BLaER1 (cell line): ENCODE data around the gene GIT2.

ENCODE experiments used
- H3K27ac ChIP-seq: shearing (Covaris generic); formaldehyde crosslinking; 2 replicates; pipeline ENCODE4 v1.8.1; 2022
- H3K27me3 ChIP-seq: shearing (Covaris generic); formaldehyde crosslinking; 2 replicates; pipeline ENCODE4 v1.8.1; 2022
- H3K36me3 ChIP-seq: shearing (Covaris generic); formaldehyde crosslinking; 2 replicates; pipeline ENCODE4 v1.8.1; 2022
- H3K4me1 ChIP-seq: shearing (Covaris generic); formaldehyde crosslinking; 2 replicates; pipeline ENCODE4 v1.8.1; 2022
- H3K4me2 ChIP-seq: shearing (Covaris generic); formaldehyde crosslinking; 2 replicates; pipeline ENCODE4 v1.8.1; 2022
- H3K4me3 ChIP-seq: shearing (Covaris generic); formaldehyde crosslinking; 2 replicates; pipeline ENCODE4 v1.8.1; 2022
- H3K9ac ChIP-seq: shearing (Covaris generic); formaldehyde crosslinking; 2 replicates; pipeline ENCODE4 v1.8.1; 2022
- H3K9me3 ChIP-seq: shearing (Covaris generic); formaldehyde crosslinking; 2 replicates; pipeline ENCODE4 v1.8.1; 2022
- H4K20me1 ChIP-seq: shearing (Covaris generic); formaldehyde crosslinking; 2 replicates; pipeline ENCODE4 v1.8.1; 2022
- Cebpa-rat ChIP-seq: shearing (Covaris generic); IDR thresholded peaks from 2 replicates; pipeline ENCODE4 v1.8.1; 2022

The GIT2 gene

DNA sequence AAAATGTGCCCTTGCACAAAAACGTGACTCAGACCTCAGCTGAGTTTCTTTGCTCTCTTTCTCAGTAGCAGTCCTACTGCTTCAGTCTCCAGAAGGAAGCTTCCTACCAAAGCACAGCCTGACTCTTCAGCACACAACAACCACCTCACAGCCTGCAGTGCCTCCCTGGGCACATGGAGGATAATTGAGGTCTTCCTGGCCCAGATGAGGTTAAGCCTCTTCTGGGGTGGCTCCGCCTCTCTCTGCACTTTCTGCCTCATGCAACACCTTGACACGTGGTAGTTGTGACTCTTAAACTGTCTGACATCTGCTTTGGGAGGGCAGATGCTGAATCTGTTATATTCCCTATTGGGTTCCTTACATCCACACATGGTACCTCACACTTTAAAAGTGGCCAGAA is 33.8 kb downstream of the GIT2 start:
- no peaks in the 10 kb centered on the region for H3K4me1 ChIP-seq
- no peaks in the 10 kb centered on the region for H3K9me3 ChIP-seq
- no peak overlapping the region for H3K9ac ChIP-seq
- no peaks in the 10 kb centered on the region for H3K27me3 ChIP-seq
- peaks cover 12% of the 10 kb centered on the region; the same call in 1 of the 2 replicates for H4K20me1 ChIP-seq
- no peak overlapping the region for H3K27ac ChIP-seq
- TF ChIP-seq Cebpa-rat: no peak
- H3K4me2 ChIP-seq: no peak overlapping the region
- peaks cover 98% of the 10 kb centered on the region for H3K36me3 ChIP-seq
- no peak overlapping the region for H3K4me3 ChIP-seq

DNA sequence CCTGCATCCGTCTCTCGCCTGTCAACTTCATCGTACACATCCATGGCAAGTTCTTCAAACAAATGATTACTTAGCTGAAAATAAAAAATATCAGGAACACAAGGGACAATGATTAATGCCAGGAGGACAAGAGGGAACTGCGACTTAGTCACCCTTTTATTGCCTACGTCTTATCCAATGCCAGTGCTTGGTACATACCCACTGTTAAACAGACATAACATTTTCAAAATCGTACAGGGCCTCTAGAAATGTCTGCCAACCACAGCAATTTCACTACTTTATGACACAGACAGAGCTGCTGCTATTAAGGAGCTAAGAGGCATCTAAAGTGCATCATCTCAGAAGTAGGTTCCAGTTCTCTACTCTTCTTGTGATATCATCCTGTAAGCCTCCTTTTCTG is 34.6 kb downstream of the GIT2 start:
- Histone ChIP-seq H3K4me3 (no peak overlapping the region), H3K4me2 (no peak overlapping the region), H3K4me1 (no peaks in the 10 kb centered on the region), H3K27ac (no peak overlapping the region), H3K9me3 (no peaks in the 10 kb centered on the region), H4K20me1 (peaks cover 12% of the 10 kb centered on the region; the same call in 1 of the 2 replicates), H3K36me3 (peaks cover 98% of the 10 kb centered on the region), H3K9ac (no peak overlapping the region), H3K27me3 (no peaks in the 10 kb centered on the region)
- no peak for TF ChIP-seq Cebpa-rat

DNA sequence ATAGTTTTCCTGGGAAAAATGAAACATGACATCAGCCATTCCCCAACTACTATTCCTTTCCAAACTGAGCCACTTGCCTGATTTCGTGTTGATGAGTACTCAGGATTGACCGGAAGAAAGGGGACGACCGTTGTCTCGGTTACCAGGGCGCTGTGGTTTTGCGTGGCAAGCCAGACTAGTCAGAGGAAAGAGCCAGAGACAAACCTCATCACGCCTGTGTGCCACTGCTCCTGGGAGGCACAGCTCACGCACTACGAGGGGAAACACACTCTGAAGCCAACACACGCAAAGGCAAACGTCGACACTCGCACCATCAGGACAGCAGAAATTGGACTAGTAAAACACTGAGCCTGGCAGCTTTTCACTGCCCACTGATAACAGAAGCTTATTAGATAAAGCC is 35.0 kb downstream of the GIT2 start:
- peaks cover 98% of the 10 kb centered on the region for H3K36me3 ChIP-seq
- no peaks in the 10 kb centered on the region for H3K27me3 ChIP-seq

DNA sequence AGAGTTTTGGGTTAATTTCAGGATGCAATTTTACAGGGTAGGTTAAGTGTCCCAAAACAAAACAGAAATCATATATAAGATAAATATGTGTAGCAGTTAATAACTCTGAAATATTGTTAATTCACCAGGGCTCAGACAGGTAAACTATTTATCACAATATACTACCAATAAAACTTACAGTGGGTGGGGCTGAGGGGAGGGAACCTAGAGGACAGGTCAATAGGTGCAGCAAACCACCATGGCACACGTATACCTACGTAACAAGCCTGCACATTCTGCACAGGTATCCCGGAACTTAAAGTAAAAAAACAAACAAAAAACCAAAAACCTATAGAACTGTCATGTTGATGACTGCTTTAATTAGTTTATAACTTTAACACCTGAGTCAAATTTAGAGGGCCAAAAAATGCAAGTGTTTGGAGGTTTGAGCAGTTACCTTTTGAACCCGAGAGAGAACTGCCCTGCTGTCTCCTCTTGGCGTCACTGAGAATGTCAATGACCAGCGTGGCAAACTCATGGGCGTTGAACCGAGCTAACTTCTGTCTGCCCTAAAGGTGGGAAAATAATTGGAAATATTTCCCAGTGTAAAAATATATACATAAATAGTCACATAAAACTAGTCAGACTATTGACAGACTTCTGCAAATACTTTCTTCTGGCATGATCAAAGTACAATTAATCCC is 36.6 kb downstream of the GIT2 start:
- no peak for TF ChIP-seq Cebpa-rat
- 0 out of 2 replicates have a peak, but pooled peaks cover 6% of the 10 kb centered on the region for H4K20me1 ChIP-seq
- no peaks in the 10 kb centered on the region for H3K9me3 ChIP-seq
- no peak overlapping the region for H3K27ac ChIP-seq
- H3K36me3 ChIP-seq: peaks cover 99% of the 10 kb centered on the region
- no peaks in the 10 kb centered on the region for H3K27me3 ChIP-seq
- H3K4me3 ChIP-seq: no peak overlapping the region
- no peaks in the 10 kb centered on the region for H3K4me1 ChIP-seq
- no peak overlapping the region for H3K4me2 ChIP-seq
- H3K9ac ChIP-seq: no peak overlapping the region

More for the DNA sequence above, 35.0 kb downstream of the GIT2 start:
- no peak overlapping the region for H3K9ac ChIP-seq
- no peaks in the 10 kb centered on the region for H3K4me1 ChIP-seq
- H3K4me3 ChIP-seq: no peak overlapping the region
- TF ChIP-seq Cebpa-rat: no peak
- H3K27ac ChIP-seq: no peak overlapping the region
- H4K20me1 ChIP-seq: peaks cover 12% of the 10 kb centered on the region; the same call in 1 of the 2 replicates
- no peaks in the 10 kb centered on the region for H3K9me3 ChIP-seq
- H3K4me2 ChIP-seq: no peak overlapping the region

DNA sequence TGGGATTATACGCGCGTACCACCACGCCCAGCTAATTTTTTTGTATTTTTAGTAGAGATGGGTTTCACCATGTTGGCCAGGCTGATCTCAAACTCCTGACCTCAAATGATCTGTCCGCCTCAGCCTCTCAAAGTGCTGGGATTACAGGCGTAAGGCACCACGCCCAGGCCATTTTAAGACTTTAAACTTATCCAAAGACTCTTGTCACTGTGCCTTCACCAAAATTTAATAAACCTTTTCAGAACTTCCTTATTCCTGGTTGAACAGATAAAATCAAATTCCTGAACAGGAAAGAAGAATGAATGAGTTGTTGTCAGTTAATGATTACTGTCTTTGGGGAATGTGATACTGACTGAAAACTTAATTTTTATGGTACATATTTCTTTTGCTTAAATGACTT is 37.8 kb downstream of the GIT2 start:
- Histone ChIP-seq H3K9me3 (no peaks in the 10 kb centered on the region), H4K20me1 (0 out of 2 replicates have a peak, but pooled peaks cover 6% of the 10 kb centered on the region), H3K27ac (no peak overlapping the region), H3K36me3 (peaks cover 99% of the 10 kb centered on the region), H3K4me1 (no peaks in the 10 kb centered on the region), H3K4me2 (no peak overlapping the region), H3K9ac (no peak overlapping the region), H3K27me3 (no peaks in the 10 kb centered on the region), H3K4me3 (no peak overlapping the region)
- no peak for TF ChIP-seq Cebpa-rat

DNA sequence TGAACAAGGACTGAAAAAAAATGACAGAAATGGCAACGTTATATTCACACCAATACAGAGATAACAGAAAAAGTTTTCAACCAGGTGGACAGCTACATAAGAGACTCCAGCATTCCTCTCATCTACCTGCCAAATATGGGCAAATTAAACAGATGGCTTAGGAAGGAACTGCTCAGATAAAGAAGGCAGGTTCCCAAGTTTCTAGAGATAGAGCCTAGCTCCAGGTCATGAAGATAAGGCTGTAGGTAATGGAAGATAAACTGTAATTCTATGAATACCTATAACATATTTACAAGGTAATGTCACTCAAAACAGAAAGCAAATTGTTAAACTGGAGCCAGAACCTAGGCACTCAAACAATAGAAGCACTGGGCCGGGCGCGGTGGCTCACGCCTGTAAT is 42.5 kb downstream of the GIT2 start:
- H3K36me3 ChIP-seq: peaks cover 96% of the 10 kb centered on the region
- H3K9ac ChIP-seq: no peak overlapping the region
- H3K4me2 ChIP-seq: no peak overlapping the region
- H3K9me3 ChIP-seq: no peaks in the 10 kb centered on the region
- no peak overlapping the region for H3K27ac ChIP-seq
- no peaks in the 10 kb centered on the region for H3K4me1 ChIP-seq
- TF ChIP-seq Cebpa-rat: no peak
- no peaks in the 10 kb centered on the region for H3K27me3 ChIP-seq
- no peak overlapping the region for H3K4me3 ChIP-seq
- peaks cover 16% of the 10 kb centered on the region for H4K20me1 ChIP-seq

DNA sequence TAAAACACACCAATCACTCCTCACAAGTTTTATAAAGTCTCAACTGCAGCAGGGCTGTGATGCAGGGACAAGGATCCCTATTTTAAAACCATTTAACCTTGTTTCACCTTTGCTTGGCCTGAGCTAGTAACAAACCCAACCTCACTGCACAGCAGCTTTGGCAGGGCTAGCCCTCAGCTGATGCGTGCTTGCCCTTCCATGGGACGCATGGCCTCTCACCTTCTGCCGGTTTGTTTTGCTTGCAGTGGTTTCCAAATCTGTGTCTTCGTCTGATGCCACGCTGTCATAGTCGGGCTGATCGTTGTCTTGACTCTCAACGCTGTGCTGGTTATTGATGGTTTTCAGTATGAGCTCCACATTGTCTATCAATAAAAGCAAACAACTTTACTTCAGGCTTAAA is 43.3 kb downstream of the GIT2 start:
- H3K36me3 ChIP-seq: peaks cover 96% of the 10 kb centered on the region
- H4K20me1 ChIP-seq: peaks cover 16% of the 10 kb centered on the region
- no peak overlapping the region for H3K27ac ChIP-seq
- TF ChIP-seq Cebpa-rat: no peak
- no peaks in the 10 kb centered on the region for H3K9me3 ChIP-seq
- H3K27me3 ChIP-seq: no peaks in the 10 kb centered on the region
- H3K4me2 ChIP-seq: no peak overlapping the region
- H3K4me1 ChIP-seq: peaks cover 5% of the 10 kb centered on the region
- no peak overlapping the region for H3K9ac ChIP-seq
- no peak overlapping the region for H3K4me3 ChIP-seq

DNA sequence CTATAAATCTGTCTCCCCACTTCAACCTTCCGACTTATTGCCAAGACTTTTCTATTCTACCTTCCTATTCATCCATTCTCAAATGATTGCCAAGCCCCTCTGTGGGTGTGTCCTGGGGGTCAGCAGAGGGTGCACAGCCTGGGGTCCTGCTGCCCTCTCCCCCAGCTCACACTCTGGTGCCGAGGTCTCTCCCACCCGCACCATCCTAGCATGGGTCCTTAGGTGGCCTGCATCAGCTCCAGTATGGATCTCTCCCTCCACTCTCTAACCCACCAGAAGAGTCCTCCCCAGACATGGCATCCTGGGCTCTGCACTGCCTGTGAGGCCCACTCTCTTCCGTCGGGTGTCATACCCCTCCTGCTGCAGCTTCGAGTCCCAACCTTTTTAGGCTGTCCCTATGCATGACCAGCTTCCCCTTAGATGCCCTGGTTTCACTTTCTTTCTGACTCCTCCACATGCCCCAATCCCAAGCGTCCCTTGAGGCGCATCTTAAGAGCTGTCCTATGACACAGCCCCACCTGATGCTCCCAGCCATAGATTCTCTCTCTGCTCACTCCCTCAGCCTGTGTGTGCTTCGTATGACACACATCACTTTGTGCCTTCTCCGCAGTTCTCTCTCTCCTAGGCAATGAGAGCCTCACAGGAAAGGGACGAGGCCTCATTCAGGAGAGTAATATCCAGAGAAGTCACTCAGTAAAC is 43.9 kb downstream of the GIT2 start:
- Histone ChIP-seq H3K4me3 (no peak overlapping the region), H3K36me3 (peaks cover 96% of the 10 kb centered on the region), H4K20me1 (peaks cover 16% of the 10 kb centered on the region), H3K9me3 (no peaks in the 10 kb centered on the region), H3K4me1 (peaks cover 11% of the 10 kb centered on the region), H3K27me3 (no peaks in the 10 kb centered on the region), H3K27ac (no peak overlapping the region), H3K4me2 (no peak overlapping the region), H3K9ac (0 out of 2 replicates have a peak overlapping the region, but pooled peaks have one; percentile 3)
- no peak for TF ChIP-seq Cebpa-rat

DNA sequence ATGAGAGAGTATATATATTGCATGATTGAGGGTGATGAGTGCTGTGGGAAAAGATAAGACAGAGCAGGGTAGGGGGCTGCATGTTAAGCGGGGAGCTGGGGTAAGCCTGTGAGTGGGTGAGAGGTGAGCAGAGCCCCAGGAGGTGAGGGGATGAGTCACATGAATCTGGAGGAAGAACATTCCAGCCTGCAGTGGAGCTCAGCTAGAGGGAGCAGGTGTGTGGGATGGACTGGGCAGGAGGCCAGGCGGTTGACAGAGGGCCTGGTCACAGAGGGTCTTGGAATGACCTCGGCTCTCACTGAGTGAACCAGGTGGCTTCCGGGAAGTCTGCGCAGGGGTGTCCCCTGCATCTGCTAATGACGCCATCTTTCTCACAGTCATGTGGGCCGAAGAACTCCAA is 44.4 kb downstream of the GIT2 start:
- TF ChIP-seq Cebpa-rat: no peak
- Histone ChIP-seq H3K4me2 (no peak overlapping the region), H3K9ac (no peak overlapping the region), H3K4me3 (no peak overlapping the region), H3K4me1 (peaks cover 17% of the 10 kb centered on the region), H3K36me3 (peaks cover 96% of the 10 kb centered on the region), H4K20me1 (peaks cover 16% of the 10 kb centered on the region), H3K27me3 (no peaks in the 10 kb centered on the region), H3K9me3 (no peaks in the 10 kb centered on the region), H3K27ac (no peak overlapping the region)

DNA sequence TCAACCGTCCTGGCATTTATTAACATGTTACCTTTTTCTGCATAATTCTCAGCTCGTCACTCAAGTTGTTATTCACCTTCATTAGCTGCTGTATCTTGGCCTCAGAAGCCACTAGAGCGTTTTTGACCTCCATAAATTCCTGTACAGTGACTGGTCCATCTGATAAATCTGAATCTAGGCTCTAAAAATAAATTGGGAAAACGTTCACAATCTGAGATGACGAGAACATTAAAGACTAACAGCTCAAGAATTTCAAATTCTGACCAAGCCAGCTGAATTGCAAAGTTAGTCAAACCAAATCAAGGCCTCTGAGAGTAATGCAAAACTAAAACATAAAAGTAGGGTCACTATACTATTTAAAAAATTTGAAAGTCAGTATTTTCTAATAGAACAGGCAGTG is 45.0 kb downstream of the GIT2 start:
- Histone ChIP-seq H3K27ac (no peak overlapping the region), H3K36me3 (peaks cover 93% of the 10 kb centered on the region), H3K4me3 (no peak overlapping the region), H3K9ac (no peak overlapping the region), H3K9me3 (no peaks in the 10 kb centered on the region), H3K4me1 (peaks cover 23% of the 10 kb centered on the region), H3K4me2 (no peak overlapping the region), H3K27me3 (no peaks in the 10 kb centered on the region), H4K20me1 (peaks cover 16% of the 10 kb centered on the region)
- no peak for TF ChIP-seq Cebpa-rat
